GM12878 (cell line): ENCODE data around the gene HHIPL1. TPM values are rescaled to one million over a fixed set of nuclear protein-coding genes. Genes with fewer than 3 reads are reported as not detected.

Experiments
- BMI1 ChIP-seq: fragments of 450-650 bp; IDR thresholded peaks from 2 replicates; pipeline ENCODE4 v1.6.1; 2016; ENCODE audit warnings: mild to moderate bottlenecking, moderate library complexity, borderline replicate concordance
- CBX5 ChIP-seq: sonication (generic); IDR thresholded peaks from 2 replicates; pipeline ENCODE4 v1.6.1; 2016; ENCODE audit warnings: low read depth, moderate library complexity, mild to moderate bottlenecking, inconsistent platforms
- CREB1 ChIP-seq: IDR thresholded peaks from 2 replicates; pipeline ENCODE4 v1.6.1; 2012; ENCODE audit warnings: low read depth, mild to moderate bottlenecking, inconsistent platforms
- EGR1 ChIP-seq, 2 experiments: IDR thresholded peaks; 1 replicate in 1 of 2; 2 replicates in 1 of 2; pipeline ENCODE4 v1.6.1; 2011 to 2012; ENCODE audit warnings: low read depth in 2 of 2, low read length in 2 of 2, borderline replicate concordance in 1 of 2, mild to moderate bottlenecking in 1 of 2, moderate library complexity in 1 of 2
- EP300 ChIP-seq, 2 experiments: fragments of 150-350 bp in 1 of 2; IDR thresholded peaks; 2 replicates each; pipeline ENCODE4 v1.6.1; 2011 to 2012; ENCODE audit warnings: low read depth in 2 of 2, low read length in 2 of 2, borderline replicate concordance in 1 of 2, improper control_type of control experiment in 1 of 2, inconsistent platforms in 1 of 2; ENCODE audit not compliant: control insufficient read depth in 1 of 2
- FOS ChIP-seq: IDR thresholded peaks from 3 replicates; pipeline ENCODE4 v1.6.1; 2011; ENCODE audit warnings: borderline replicate concordance; ENCODE audit not compliant: insufficient read length; ENCODE audit errors: extremely low read depth
- JUNB ChIP-seq: IDR thresholded peaks from 2 replicates; pipeline ENCODE4 v1.6.1; 2016; ENCODE audit warnings: antibody characterized with exemption, mild to moderate bottlenecking
- KAT2A ChIP-seq: conservative IDR thresholded peaks from 2 replicates; pipeline ENCODE4 v1.6.1; 2011; ENCODE audit warnings: low read depth, low read length; ENCODE audit not compliant: control insufficient read depth
- LARP7 ChIP-seq: fragments of 450-650 bp; IDR thresholded peaks from 2 replicates; pipeline ENCODE4 v1.6.1; 2017; ENCODE audit warnings: mild to moderate bottlenecking
- MTA2 ChIP-seq: fragments of 450-650 bp; IDR thresholded peaks from 2 replicates; pipeline ENCODE4 v1.6.1; 2016; ENCODE audit warnings: low read depth, mild to moderate bottlenecking, moderate library complexity
- NFYA ChIP-seq: IDR thresholded peaks from 2 replicates; pipeline ENCODE4 v1.6.1; 2011; ENCODE audit warnings: low read depth, mild to moderate bottlenecking, low read length, improper control_type of control experiment, borderline replicate concordance
- NKRF ChIP-seq: fragments of 450-650 bp; conservative IDR thresholded peaks from 2 replicates; pipeline ENCODE4 v1.6.1; 2017; ENCODE audit warnings: mild to moderate bottlenecking, moderate library complexity
- PAX8 ChIP-seq: fragments of 450-650 bp; IDR thresholded peaks from 2 replicates; pipeline ENCODE4 v1.6.1; 2017; ENCODE audit warnings: mild to moderate bottlenecking, moderate library complexity
- POU2F2 ChIP-seq: IDR thresholded peaks from 3 replicates; pipeline ENCODE4 v1.6.1; 2011; ENCODE audit warnings: low read depth, mild to moderate bottlenecking, low read length, borderline replicate concordance
- SIX5 ChIP-seq: IDR thresholded peaks from 2 replicates; pipeline ENCODE4 v1.6.1; 2011; ENCODE audit warnings: mild to moderate bottlenecking, low read depth, low read length, moderate library complexity; ENCODE audit not compliant: severe bottlenecking
- SMAD1 ChIP-seq: fragments of 450-650 bp; IDR thresholded peaks from 2 replicates; pipeline ENCODE4 v1.6.1; 2018; ENCODE audit warnings: mild to moderate bottlenecking, low read depth; ENCODE audit not compliant: partially characterized antibody
- SUPT20H ChIP-seq: IDR thresholded peaks from 2 replicates; pipeline ENCODE4 v1.6.1; 2011; ENCODE audit warnings: low read depth, mild to moderate bottlenecking, low read length, moderate library complexity, borderline replicate concordance; ENCODE audit not compliant: control insufficient read depth
- SUZ12 ChIP-seq: fragments of 200-600 bp; sonication (generic); IDR thresholded peaks from one replicate; pipeline ENCODE4 v1.6.1; 2018; ENCODE audit warnings: antibody characterized with exemption, mild to moderate bottlenecking; ENCODE audit not compliant: unreplicated experiment
- ZBTB40 ChIP-seq: fragments of 450-650 bp; IDR thresholded peaks from 2 replicates; pipeline ENCODE4 v1.6.1; 2016; ENCODE audit warnings: mild to moderate bottlenecking, moderate library complexity, borderline replicate concordance
- ZNF592 ChIP-seq: fragments of 450-650 bp; IDR thresholded peaks from 2 replicates; pipeline ENCODE4 v1.6.1; 2017; ENCODE audit warnings: mild to moderate bottlenecking, moderate library complexity
- polyA plus RNA-seq, 11 experiments: library from polyadenylated mRNA; depleted of rRNA in 4 of 11; unstranded in 6 of 11; stranded (reverse) in 5 of 11; fragments of >200 nt; fragmentation: Nextera tagmentation in 4 of 11; fragmentation: Illumina TruSeq in 1 of 11; extraction: Ambion mirVana in 4 of 11; extraction: Trizol in 1 of 11; gene quantifications; 1 replicate in 1 of 11; 2 replicates in 10 of 11; pipeline versions ENCODE4 v1.2.1 to v1.2.3, GENCODE V29; 2011 to 2016; ENCODE audit warnings: inconsistent platforms in 2 of 11, missing spikeins in 2 of 11, low read depth in 1 of 11
- total RNA-seq, 4 experiments: library from RNA; depleted of rRNA in 3 of 4; stranded (reverse); fragments of >200 nt in 3 of 4; fragmentation: Illumina TruSeq in 1 of 4; extraction: Trizol in 1 of 4; gene quantifications; 2 replicates each; pipeline versions ENCODE4 v1.2.1 to v1.2.3, GENCODE V29; 2013 to 2021

The HHIPL1 gene
- total and polyA plus RNA-seq, 10 of the 15 experiments (the other 5 are each of a cell fraction or from before 2014, with no cell fraction given): 0.09 TPM; not detected in 9

GRCh38 chr14:99604278-99604765 is 40.6 kb upstream of the HHIPL1 start (continued):
- peak; percentile 46; the same call in 1 of the 2 replicates for TF ChIP-seq CREB1
- TF ChIP-seq JUNB: no peak
- no peak for TF ChIP-seq NFYA
- TF ChIP-seq KAT2A: no peak
- TF ChIP-seq LARP7: 0 out of 2 replicates have a peak, but pooled peaks have one; percentile 40
- TF ChIP-seq EGR1 (IDR thresholded peaks at IDR 0.05; ENCODE audit: borderline replicate concordance in 1 of 2, low read depth in 2 of 2, low read length in 2 of 2): peak in 1 of 2 experiments; percentile 74; a peak in 2 of 3 replicates
- TF ChIP-seq FOS: peak; percentile 37
- no peak for TF ChIP-seq PAX8
- no peak for TF ChIP-seq BMI1
- TF ChIP-seq EP300 (IDR thresholded peaks at IDR 0.05; ENCODE audit: borderline replicate concordance in 1 of 2, control insufficient read depth in 1 of 2, low read depth in 2 of 2, low read length in 2 of 2): no peak
- no peak for TF ChIP-seq POU2F2
- TF ChIP-seq SUPT20H: no peak
- TF ChIP-seq NKRF: peak; percentile 54
- TF ChIP-seq MTA2: no peak
- TF ChIP-seq ZNF592: 0 out of 2 replicates have a peak, but pooled peaks have one; percentile 33
- no peak for TF ChIP-seq SUZ12
- TF ChIP-seq SIX5: peak; percentile 49
- no peak for TF ChIP-seq CBX5
- TF ChIP-seq SMAD1: no peak
- no peak for TF ChIP-seq ZBTB40
